Activated CD4-positive, alpha-beta T cell treated with anti-CD3 and anti-CD28 coated beads for 48 hours (primary cell): ENCODE data around the gene PSMA2.
A peak's percentile ranks its signal among the peaks of the same experiment; 100 is the strongest.

ENCODE experiments used
- DNase-seq: peaks from one replicate; pipeline ENCODE4 v3.0.0-alpha.2; 2020

PSMA2 gene

GRCh38 chr7:42939457-42940240 is 7.7 kb upstream of the PSMA2 start:
- DNase-seq, result no peak

- no peak for DNase-seq
Observed at GRCh38 chr7:42935861-42936260, 3.9 kb upstream of the PSMA2 start.

GRCh38 chr7:42934291-42934690 is 2.3 kb upstream of the PSMA2 start:
- DNase-seq, result no peak

- DNase-seq, result no peak
Observed at GRCh38 chr7:42932811-42933591, 1.0 kb upstream of the PSMA2 start.

GRCh38 chr7:42931447-42931833 is 534 bp downstream of the PSMA2 start:
- no peak for DNase-seq

GRCh38 chr7:42930889-42931288 is 1.1 kb downstream of the PSMA2 start:
- DNase-seq, result no peak

GRCh38 chr7:42929449-42929848 is 2.5 kb downstream of the PSMA2 start:
- DNase-seq, result no peak

- DNase-seq, result no peak
Observed at GRCh38 chr7:42928754-42929153, 3.2 kb downstream of the PSMA2 start.

GRCh38 chr7:42926204-42926603 is 5.8 kb downstream of the PSMA2 start:
- no peak for DNase-seq

GRCh38 chr7:42925630-42926029 is 6.3 kb downstream of the PSMA2 start:
- DNase-seq, result no peak

- DNase-seq, result no peak
Observed at GRCh38 chr7:42924223-42924838, 7.6 kb downstream of the PSMA2 start.

- no peak for DNase-seq
Observed at GRCh38 chr7:42922017-42922753, 9.8 kb downstream of the PSMA2 start.

GRCh38 chr7:42915356-42915755 is 16.6 kb downstream of the PSMA2 start:
- no peak for DNase-seq

GRCh38 chr7:42914421-42915045 is 17.4 kb downstream of the PSMA2 start:
- DNase-seq, result no peak

GRCh38 chr7:42914009-42914408 is 18.0 kb downstream of the PSMA2 start:
- no peak for DNase-seq

GRCh38 chr7:42913591-42913990 is 18.4 kb downstream of the PSMA2 start:
- no peak for DNase-seq

GRCh38 chr7:42911454-42912447 is 20.2 kb downstream of the PSMA2 start, which contains the start of gene C7orf25:
C7orf25 (minus strand) TSS chr7:42912070; CDS start chr7:42910900, 1,170 bp downstream.
- peak; percentile 97 for DNase-seq

GRCh38 chr7:42910306-42910705 is 21.7 kb downstream of the PSMA2 start:
- DNase-seq, result no peak

- DNase-seq, result no peak
Observed at GRCh38 chr7:42907316-42907715, 24.7 kb downstream of the PSMA2 start.

GRCh38 chr7:42906181-42906580 is 25.8 kb downstream of the PSMA2 start:
- DNase-seq, result no peak

- DNase-seq, result no peak
Observed at GRCh38 chr7:42902331-42902730, 29.6 kb downstream of the PSMA2 start.
